GM06990 (cell line): ENCODE results near the gene SYT2.
"Not testable (repeated sequence)": the region's sequence is repeated elsewhere in the genome, so short reads cannot be mapped to it uniquely, and the experiment has no call there.

Experiments used
- DNase-seq: peaks from one replicate; pipeline ENCODE4 v3.0.0-alpha.2; 2011; ENCODE audit not compliant: insufficient read length; ENCODE audit errors: extremely low read depth
- H3K27me3 ChIP-seq: replicated peaks from 2 replicates; pipeline ENCODE4 v1.6.0; 2011; ENCODE audit warnings: low read length; ENCODE audit not compliant: control insufficient read depth, insufficient read depth
- H3K36me3 ChIP-seq: 2 replicates; pipeline ENCODE4 v1.5.1; 2011; ENCODE audit warnings: low read length; ENCODE audit not compliant: control insufficient read depth, insufficient read depth
- H3K4me3 ChIP-seq: replicated peaks from 2 replicates; pipeline ENCODE4 v1.5.1; 2011; ENCODE audit warnings: low read depth, mild to moderate bottlenecking, control low read depth, low read length
- CTCF ChIP-seq: IDR thresholded peaks from 2 replicates; pipeline ENCODE4 v1.5.1; 2011; ENCODE audit warnings: low read length, control low read depth, mild to moderate bottlenecking, inconsistent platforms; ENCODE audit not compliant: insufficient read depth, poor library complexity, severe bottlenecking

Gene SYT2

GRCh38 chr1:202723708-202724107 lies 13.5 kb upstream of the SYT2 start:
- DNase-seq = no peak
- H3K36me3 ChIP-seq = no peaks in the 10 kb centered on the region; the same call in 1 of the 2 replicates
- no peak for TF ChIP-seq CTCF
- no peak overlapping the region for H3K4me3 ChIP-seq
- H3K27me3 ChIP-seq = peaks cover under 1% of the 10 kb centered on the region; the same call in 1 of the 2 replicates

- not testable (repeated sequence) for H3K4me3 ChIP-seq, H3K27me3 ChIP-seq, DNase-seq, H3K36me3 ChIP-seq
Observed at GRCh38 chr1:202723046-202723445, 12.8 kb upstream of the SYT2 start.

- Histone ChIP-seq H3K27me3 (peaks cover 3% of the 10 kb centered on the region), H3K4me3 (no peak overlapping the region), H3K36me3 (no peaks in the 10 kb centered on the region)
- no peak for TF ChIP-seq CTCF
- no peak for DNase-seq
Observed at GRCh38 chr1:202716654-202717053, 6.4 kb upstream of the SYT2 start.

- H3K4me3 ChIP-seq, H3K36me3 ChIP-seq, DNase-seq, H3K27me3 ChIP-seq: not testable (repeated sequence)
Observed at GRCh38 chr1:202714202-202714601, 3.9 kb upstream of the SYT2 start.

- Histone ChIP-seq H3K4me3 (no peak overlapping the region), H3K36me3 (no peaks in the 10 kb centered on the region), H3K27me3 (peaks cover 3% of the 10 kb centered on the region)
- DNase-seq = no peak
- no peak for TF ChIP-seq CTCF
Observed at GRCh38 chr1:202713110-202713509, 2.9 kb upstream of the SYT2 start.

GRCh38 chr1:202711949-202712635 lies 1.8 kb upstream of the SYT2 start:
- Histone ChIP-seq H3K27me3 (peaks cover 5% of the 10 kb centered on the region), H3K4me3 (no peak overlapping the region), H3K36me3 (no peaks in the 10 kb centered on the region)
- no peak for TF ChIP-seq CTCF
- no peak for DNase-seq

- DNase-seq = no peak
- no peaks in the 10 kb centered on the region for H3K36me3 ChIP-seq
- no peak for TF ChIP-seq CTCF
- H3K4me3 ChIP-seq = no peak overlapping the region
- H3K27me3 ChIP-seq = peaks cover 7% of the 10 kb centered on the region
Observed at GRCh38 chr1:202709276-202710041, 795 bp downstream of the SYT2 start.
